Breast epithelium (tissue), 4 donors: ENCODE measurements around the gene DPYD. TPM values are rescaled to one million over a fixed set of nuclear protein-coding genes. Genes with fewer than 3 reads are reported as not detected.

Experiments used
- DNase-seq, 2 donors: peaks; one replicate each; pipeline ENCODE4 v3.0.0-alpha.2; 2019; ENCODE audit warnings: low spot score in 2 of 2
- H3K27ac ChIP-seq, 2 donors: fragments of 200-600 bp; sonication (generic) in 1 of 2; one replicate each; pipeline ENCODE4 v1.5.1; 2016 to 2019; ENCODE audit warnings: mild to moderate bottlenecking in 1 of 2
- H3K27me3 ChIP-seq, 2 donors: fragments of 200-600 bp; sonication (generic) in 1 of 2; one replicate each; pipeline versions ENCODE4 v1.5.1 to v1.6.0; 2017 to 2019; ENCODE audit warnings: control low read depth in 1 of 2, mild to moderate bottlenecking in 1 of 2
- H3K36me3 ChIP-seq: fragments of 200-600 bp; one replicate; pipeline ENCODE4 v1.5.1; 2019
- H3K4me1 ChIP-seq, 2 donors: fragments of 200-600 bp; sonication (generic); one replicate each; pipeline ENCODE4 v1.5.1; 2016 to 2019; ENCODE audit warnings: control low read depth in 1 of 2
- H3K4me3 ChIP-seq, 3 donors: fragments of 200-600 bp; sonication (generic); 1 replicate in 2 of 3; 2 replicates in 1 of 3; pipeline ENCODE4 v1.5.1; 2016 to 2019; ENCODE audit warnings: mild to moderate bottlenecking in 3 of 3, moderate library complexity in 2 of 3
- H3K9me3 ChIP-seq, 2 donors: fragments of 200-600 bp; sonication (generic) in 1 of 2; one replicate each; pipeline ENCODE4 v1.5.1; 2016 to 2019; ENCODE audit warnings: control low read depth in 1 of 2
- POLR2A ChIP-seq: fragments of 450-650 bp; IDR thresholded peaks from one replicate; pipeline ENCODE4 v1.6.1; 2016; ENCODE audit warnings: antibody characterized with exemption, mild to moderate bottlenecking, moderate library complexity
- POLR2AphosphoS5 ChIP-seq, 3 donors: sonication (generic); formaldehyde crosslinking; IDR thresholded peaks; one replicate each; pipeline ENCODE4 v1.6.1; 2017; ENCODE audit warnings: antibody characterized with exemption in 3 of 3
- intact Hi-C: fragments of 100-400 bp; cut with DNase I; formaldehyde crosslinking; loops from one replicate; pipeline ENCODE4 v1.15.1; 2023; ENCODE audit warnings: low total_unique reads
- total RNA-seq, 3 donors: library from RNA; depleted of rRNA; stranded (reverse); fragments of >200 nt; gene quantifications; one replicate each; pipeline ENCODE4 v1.1.0, GENCODE V29; 2016
- TF ChIP-seq, protein P1 (sequence below), 3 donors: fragments of 450-650 bp; IDR thresholded peaks; one replicate each; pipeline ENCODE4 v1.5.1; 2016 to 2017; ENCODE audit warnings: antibody characterized with exemption in 3 of 3, mild to moderate bottlenecking in 3 of 3, moderate library complexity in 3 of 3

The DPYD gene
- total RNA-seq, 3 donors from 2014 or later = 56.4 to 95.1 (median 58.1) TPM

DNA sequence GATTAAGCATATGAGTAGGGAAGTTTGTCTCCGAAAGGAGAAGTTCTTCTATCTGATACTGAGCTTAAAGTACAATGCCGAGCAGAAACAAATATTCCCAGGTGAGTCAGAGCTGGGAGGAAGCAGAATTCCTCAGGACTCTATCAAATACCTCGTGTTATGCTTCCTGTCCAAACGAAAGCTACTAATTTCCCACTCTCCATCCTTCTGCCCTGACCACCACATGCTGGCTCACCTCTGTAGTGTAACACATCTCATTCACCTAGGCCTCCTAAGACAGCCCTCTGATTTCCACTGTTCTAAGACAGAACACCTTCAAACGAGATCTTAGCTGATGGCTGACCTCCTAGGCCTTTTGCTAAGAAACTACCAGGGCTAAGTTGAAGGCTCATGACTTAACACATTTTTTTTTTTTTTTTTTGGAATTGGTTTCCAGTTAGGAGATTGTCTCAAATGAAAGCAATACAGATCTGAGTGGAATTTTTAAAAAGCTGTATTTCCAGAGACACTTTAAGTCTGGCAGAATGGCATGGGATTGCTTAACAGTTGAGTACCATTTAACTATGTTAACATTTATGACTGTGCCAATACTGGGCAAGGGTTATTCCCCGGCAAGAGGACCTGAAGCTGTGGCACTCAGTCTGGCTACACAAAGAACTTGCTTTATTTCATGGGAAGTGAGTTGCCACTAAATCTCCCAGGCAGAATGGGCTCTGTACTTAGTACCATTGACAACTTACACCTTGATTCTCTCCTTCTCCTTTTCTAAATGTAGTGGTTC is 583.4 kb downstream of the DPYD start:
- DNase-seq = no peak
- Histone ChIP-seq H3K4me3 (no peak overlapping the region), H3K4me1 (no peaks in the 10 kb centered on the region), H3K27me3 (no peaks in the 10 kb centered on the region), H3K36me3 (no peaks in the 10 kb centered on the region), H3K27ac (no peak overlapping the region), H3K9me3 (no peaks in the 10 kb centered on the region)
- intact Hi-C loops = no loop called here
- TF ChIP-seq POLR2A = no peak
- TF ChIP-seq POLR2AphosphoS5 (IDR thresholded peaks at IDR 0.05) = no peak
- TF ChIP-seq, protein P1, sequence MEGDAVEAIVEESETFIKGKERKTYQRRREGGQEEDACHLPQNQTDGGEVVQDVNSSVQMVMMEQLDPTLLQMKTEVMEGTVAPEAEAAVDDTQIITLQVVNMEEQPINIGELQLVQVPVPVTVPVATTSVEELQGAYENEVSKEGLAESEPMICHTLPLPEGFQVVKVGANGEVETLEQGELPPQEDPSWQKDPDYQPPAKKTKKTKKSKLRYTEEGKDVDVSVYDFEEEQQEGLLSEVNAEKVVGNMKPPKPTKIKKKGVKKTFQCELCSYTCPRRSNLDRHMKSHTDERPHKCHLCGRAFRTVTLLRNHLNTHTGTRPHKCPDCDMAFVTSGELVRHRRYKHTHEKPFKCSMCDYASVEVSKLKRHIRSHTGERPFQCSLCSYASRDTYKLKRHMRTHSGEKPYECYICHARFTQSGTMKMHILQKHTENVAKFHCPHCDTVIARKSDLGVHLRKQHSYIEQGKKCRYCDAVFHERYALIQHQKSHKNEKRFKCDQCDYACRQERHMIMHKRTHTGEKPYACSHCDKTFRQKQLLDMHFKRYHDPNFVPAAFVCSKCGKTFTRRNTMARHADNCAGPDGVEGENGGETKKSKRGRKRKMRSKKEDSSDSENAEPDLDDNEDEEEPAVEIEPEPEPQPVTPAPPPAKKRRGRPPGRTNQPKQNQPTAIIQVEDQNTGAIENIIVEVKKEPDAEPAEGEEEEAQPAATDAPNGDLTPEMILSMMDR (IDR thresholded peaks at IDR 0.05) = no peak

DNA sequence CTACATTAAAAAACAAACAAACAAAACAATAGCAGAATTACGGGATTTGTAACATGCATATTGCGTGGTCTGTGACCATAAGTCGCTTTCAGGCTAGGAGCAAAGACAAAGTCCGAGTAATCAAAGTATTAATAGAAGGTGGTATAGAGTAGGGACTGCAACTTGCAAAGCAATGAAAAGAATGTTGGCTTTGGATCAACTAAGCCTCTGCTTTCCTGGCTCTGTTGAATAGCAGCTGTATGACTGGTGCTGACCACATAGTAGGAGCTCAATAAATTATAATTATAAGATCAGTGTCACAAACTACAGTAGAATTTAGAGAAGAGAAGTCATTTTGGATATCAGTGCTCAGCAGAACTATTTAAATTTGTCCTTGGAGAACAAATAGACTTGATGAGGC is 586.4 kb downstream of the DPYD start:
- no peak overlapping the region for H3K4me3 ChIP-seq
- H3K36me3 ChIP-seq = no peaks in the 10 kb centered on the region
- TF ChIP-seq, protein P1 (IDR thresholded peaks at IDR 0.05) = no peak
- TF ChIP-seq POLR2A (no peak), POLR2AphosphoS5 (IDR thresholded peaks at IDR 0.05) (no peak)
- no peak overlapping the region for H3K27ac ChIP-seq
- no peaks in the 10 kb centered on the region for H3K4me1 ChIP-seq
- H3K9me3 ChIP-seq = no peaks in the 10 kb centered on the region
- H3K27me3 ChIP-seq = no peaks in the 10 kb centered on the region
- intact Hi-C loops = no loop called here
- DNase-seq = no peak

DNA sequence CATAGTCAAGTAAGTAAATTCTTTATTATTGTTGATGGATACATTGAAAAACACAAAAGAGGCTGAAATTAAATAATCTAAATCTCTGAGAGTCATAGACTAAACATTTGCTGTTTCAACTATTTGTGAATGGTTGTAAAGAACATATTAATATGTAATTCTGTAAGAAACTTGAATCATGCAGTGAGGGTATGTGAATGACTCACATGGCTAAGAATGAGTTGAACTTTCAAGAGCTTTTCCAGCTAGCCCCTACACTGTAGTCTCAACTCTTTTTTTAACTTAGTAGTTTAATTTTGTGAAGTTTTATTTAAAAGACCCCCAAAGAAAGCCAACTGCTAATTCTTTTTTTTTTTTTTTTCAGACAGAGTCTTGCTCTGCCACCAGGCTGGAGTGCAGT is 588.1 kb downstream of the DPYD start:
- H3K4me3 ChIP-seq = no peak overlapping the region
- no peaks in the 10 kb centered on the region for H3K27me3 ChIP-seq

DNA sequence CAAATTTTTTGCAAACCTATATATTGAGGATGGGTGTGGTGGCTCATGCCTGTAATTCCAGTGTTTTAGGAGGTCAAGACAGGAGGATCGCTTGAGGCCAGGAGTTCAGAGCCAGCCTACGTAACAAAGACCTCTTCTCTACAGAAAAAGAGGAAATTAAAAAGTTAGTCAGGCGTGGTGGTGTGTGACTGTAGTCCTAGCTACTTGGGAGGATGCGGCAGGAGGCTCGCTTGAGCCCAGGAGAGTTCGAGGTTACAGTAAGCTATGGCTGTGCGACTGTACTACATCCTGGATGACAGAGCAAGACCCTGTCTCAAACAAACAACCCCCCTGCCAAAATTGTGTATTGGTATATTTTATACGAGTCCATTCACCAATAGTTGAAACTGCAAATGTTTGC is 589.7 kb downstream of the DPYD start:
- no peaks in the 10 kb centered on the region for H3K4me1 ChIP-seq
- TF ChIP-seq, protein P1 (IDR thresholded peaks at IDR 0.05) = no peak
- no peak for TF ChIP-seq POLR2A
- no peak for TF ChIP-seq POLR2AphosphoS5 (IDR thresholded peaks at IDR 0.05)
- no peak for DNase-seq
- H3K27me3 ChIP-seq = no peaks in the 10 kb centered on the region
- H3K36me3 ChIP-seq = no peaks in the 10 kb centered on the region
- H3K9me3 ChIP-seq = no peaks in the 10 kb centered on the region
- intact Hi-C loops = no loop called here
- no peak overlapping the region for H3K27ac ChIP-seq
- no peak overlapping the region for H3K4me3 ChIP-seq

More for the DNA sequence above, 588.1 kb downstream of the DPYD start:
- Histone ChIP-seq H3K27ac (no peak overlapping the region), H3K36me3 (no peaks in the 10 kb centered on the region), H3K9me3 (no peaks in the 10 kb centered on the region), H3K4me1 (no peaks in the 10 kb centered on the region)
- TF ChIP-seq POLR2AphosphoS5 (IDR thresholded peaks at IDR 0.05) (no peak), POLR2A (no peak)
- TF ChIP-seq, protein P1 (IDR thresholded peaks at IDR 0.05) = no peak
- intact Hi-C loops = no loop called here
- DNase-seq = no peak

DNA sequence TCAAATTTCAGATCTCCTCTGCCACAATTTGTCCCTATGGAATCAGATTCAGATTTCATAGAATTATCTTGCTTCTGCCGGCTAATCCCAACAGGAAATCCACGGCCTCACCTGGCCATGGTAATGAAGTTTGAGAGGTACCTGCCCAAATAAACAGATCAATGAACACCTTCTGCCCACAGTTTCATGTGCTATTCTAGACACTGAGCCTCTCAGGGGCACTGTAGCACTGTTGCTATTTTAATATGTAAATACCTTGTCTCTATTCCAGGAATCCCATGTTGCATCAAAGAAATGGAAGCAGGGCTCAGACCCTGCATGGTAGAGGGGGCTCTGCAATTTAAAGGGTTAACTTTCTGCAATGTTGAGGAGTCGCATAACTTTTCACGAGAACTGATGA is 606.1 kb downstream of the DPYD start:
- no peak for DNase-seq
- no peaks in the 10 kb centered on the region for H3K4me1 ChIP-seq
- no peaks in the 10 kb centered on the region for H3K27me3 ChIP-seq
- no peak for TF ChIP-seq POLR2A
- H3K9me3 ChIP-seq = no peaks in the 10 kb centered on the region
- no peak overlapping the region for H3K4me3 ChIP-seq
- H3K36me3 ChIP-seq = no peaks in the 10 kb centered on the region
- intact Hi-C loops = no loop called here
- H3K27ac ChIP-seq = no peak overlapping the region
